ENCODE data around the gene HIRIP3.

- TF ChIP-seq, protein P1, sequence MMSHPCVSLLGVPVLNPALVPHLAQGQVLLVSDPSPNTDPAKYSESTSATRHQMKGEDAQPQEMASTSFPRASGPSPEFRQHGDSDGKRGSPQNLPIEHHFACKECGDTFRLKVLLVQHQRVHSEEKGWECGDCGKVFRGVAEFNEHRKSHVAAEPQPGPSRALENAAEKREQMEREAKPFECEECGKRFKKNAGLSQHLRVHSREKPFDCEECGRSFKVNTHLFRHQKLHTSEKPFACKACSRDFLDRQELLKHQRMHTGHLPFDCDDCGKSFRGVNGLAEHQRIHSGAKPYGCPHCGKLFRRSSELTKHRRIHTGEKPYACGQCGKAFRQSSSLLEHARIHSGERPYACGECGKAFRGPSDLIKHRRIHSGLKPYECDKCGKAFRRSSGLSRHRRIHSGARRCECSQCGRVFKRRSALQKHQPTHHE (CRISPR knock-in tag; IDR thresholded peaks at IDR 0.05; ENCODE audit: borderline replicate concordance), result no peak
- no peak for TF ChIP-seq CTCF (CRISPR knock-in tag; IDR thresholded peaks at IDR 0.05)
- no peak for TF ChIP-seq POLR2AphosphoS5 (IDR thresholded peaks at IDR 0.05; ENCODE audit: low read depth, low read length)
- TF ChIP-seq, protein P2, sequence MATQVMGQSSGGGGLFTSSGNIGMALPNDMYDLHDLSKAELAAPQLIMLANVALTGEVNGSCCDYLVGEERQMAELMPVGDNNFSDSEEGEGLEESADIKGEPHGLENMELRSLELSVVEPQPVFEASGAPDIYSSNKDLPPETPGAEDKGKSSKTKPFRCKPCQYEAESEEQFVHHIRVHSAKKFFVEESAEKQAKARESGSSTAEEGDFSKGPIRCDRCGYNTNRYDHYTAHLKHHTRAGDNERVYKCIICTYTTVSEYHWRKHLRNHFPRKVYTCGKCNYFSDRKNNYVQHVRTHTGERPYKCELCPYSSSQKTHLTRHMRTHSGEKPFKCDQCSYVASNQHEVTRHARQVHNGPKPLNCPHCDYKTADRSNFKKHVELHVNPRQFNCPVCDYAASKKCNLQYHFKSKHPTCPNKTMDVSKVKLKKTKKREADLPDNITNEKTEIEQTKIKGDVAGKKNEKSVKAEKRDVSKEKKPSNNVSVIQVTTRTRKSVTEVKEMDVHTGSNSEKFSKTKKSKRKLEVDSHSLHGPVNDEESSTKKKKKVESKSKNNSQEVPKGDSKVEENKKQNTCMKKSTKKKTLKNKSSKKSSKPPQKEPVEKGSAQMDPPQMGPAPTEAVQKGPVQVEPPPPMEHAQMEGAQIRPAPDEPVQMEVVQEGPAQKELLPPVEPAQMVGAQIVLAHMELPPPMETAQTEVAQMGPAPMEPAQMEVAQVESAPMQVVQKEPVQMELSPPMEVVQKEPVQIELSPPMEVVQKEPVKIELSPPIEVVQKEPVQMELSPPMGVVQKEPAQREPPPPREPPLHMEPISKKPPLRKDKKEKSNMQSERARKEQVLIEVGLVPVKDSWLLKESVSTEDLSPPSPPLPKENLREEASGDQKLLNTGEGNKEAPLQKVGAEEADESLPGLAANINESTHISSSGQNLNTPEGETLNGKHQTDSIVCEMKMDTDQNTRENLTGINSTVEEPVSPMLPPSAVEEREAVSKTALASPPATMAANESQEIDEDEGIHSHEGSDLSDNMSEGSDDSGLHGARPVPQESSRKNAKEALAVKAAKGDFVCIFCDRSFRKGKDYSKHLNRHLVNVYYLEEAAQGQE (IDR thresholded peaks at IDR 0.05; ENCODE audit: borderline replicate concordance in 1 of 2, low read depth in 1 of 2, low read length in 2 of 2), result 0 out of 4 replicates have a peak, but pooled peaks of 1 of the 2 experiments have one; percentile 9
- no peak for TF ChIP-seq ARID2 (CRISPR knock-in tag; IDR thresholded peaks at IDR 0.05; ENCODE audit: borderline replicate concordance)
- no peak for TF ChIP-seq SNAPC5 (CRISPR knock-in tag; IDR thresholded peaks at IDR 0.05; ENCODE audit: borderline replicate concordance)
- no peak for TF ChIP-seq ZZZ3 (CRISPR knock-in tag; IDR thresholded peaks at IDR 0.05; ENCODE audit: borderline replicate concordance)
- TF ChIP-seq EP300 (IDR thresholded peaks at IDR 0.05; ENCODE audit: low read depth in 2 of 2, low read length in 2 of 2), result no peak
- TF ChIP-seq EP300 (CRISPR knock-in tag; IDR thresholded peaks at IDR 0.05; ENCODE audit: borderline replicate concordance), result no peak
- no peak for TF ChIP-seq ZFP36L2 (CRISPR knock-in tag; IDR thresholded peaks at IDR 0.05)
- no peak for TF ChIP-seq IKZF4 (CRISPR knock-in tag; IDR thresholded peaks at IDR 0.05; ENCODE audit: borderline replicate concordance, low read depth, not compliant biosample characterization)
- TF ChIP-seq ZNF282 (IDR thresholded peaks at IDR 0.05; ENCODE audit: partially characterized antibody), result no peak
- TF ChIP-seq ZNF503 (CRISPR knock-in tag; IDR thresholded peaks at IDR 0.05), result no peak
- TF ChIP-seq POLR2AphosphoS2 (IDR thresholded peaks at IDR 0.05; ENCODE audit: low read depth, low read length), result no peak
Observed at GRCh38 chr16:30026449-30026848, 31.0 kb upstream of the HIRIP3 start.

All from HepG2 (cell line).